DOHH2 (cell line): ENCODE results near the gene KATNAL2.

Source experiments
- H3F3A ChIP-seq: fragments of 200-600 bp; sonication (generic), shearing (Covaris generic); 2 replicates; pipeline ENCODE4 v1.6.0; 2016; ENCODE audit warnings: antibody characterized with exemption, mild to moderate bottlenecking; ENCODE audit not compliant: control insufficient read depth, insufficient read depth
- H3K27ac ChIP-seq: fragments of 200-600 bp; sonication (generic); 2 replicates; pipeline ENCODE4 v1.5.1; 2014; ENCODE audit warnings: low read depth, mild to moderate bottlenecking, low read length, moderate library complexity
- H3K27me3 ChIP-seq: fragments of 200-600 bp; sonication (generic); 2 replicates; pipeline ENCODE4 v1.6.1; 2014; ENCODE audit warnings: mild to moderate bottlenecking, low read length, mixed read lengths; ENCODE audit not compliant: control insufficient read depth
- H3K36me3 ChIP-seq: fragments of 200-600 bp; sonication (generic); 2 replicates; pipeline ENCODE4 v1.6.1; 2014; ENCODE audit warnings: mild to moderate bottlenecking, low read length, moderate library complexity, mixed read lengths; ENCODE audit not compliant: control insufficient read depth
- H3K4me1 ChIP-seq: fragments of 200-600 bp; sonication (generic); 2 replicates; pipeline ENCODE4 v1.6.1; 2014; ENCODE audit warnings: mild to moderate bottlenecking, low read length, mixed read lengths; ENCODE audit not compliant: control insufficient read depth
- H3K4me2 ChIP-seq: fragments of 200-600 bp; sonication (generic); 2 replicates; pipeline ENCODE4 v1.6.0; 2014; ENCODE audit warnings: mild to moderate bottlenecking, low read length, moderate library complexity
- H3K4me3 ChIP-seq: fragments of 200-600 bp; sonication (generic); 2 replicates; pipeline ENCODE4 v1.5.1; 2014; ENCODE audit warnings: mild to moderate bottlenecking, low read length, mixed read lengths
- H3K79me2 ChIP-seq: fragments of 200-600 bp; sonication (generic); 2 replicates; pipeline ENCODE4 v1.6.1; 2014; ENCODE audit warnings: mild to moderate bottlenecking, low read length, mixed read lengths; ENCODE audit not compliant: control insufficient read depth
- H3K9me2 ChIP-seq: fragments of 200-600 bp; sonication (generic); replicated peaks from 2 replicates; pipeline ENCODE4 v1.6.1; 2014; ENCODE audit warnings: mild to moderate bottlenecking, low read length, mixed read lengths; ENCODE audit not compliant: control insufficient read depth
- H3K9me3 ChIP-seq: fragments of 200-600 bp; sonication (generic); 2 replicates; pipeline ENCODE4 v1.6.1; 2014; ENCODE audit warnings: antibody characterized with exemption, low read length, mixed read lengths; ENCODE audit not compliant: control insufficient read depth, insufficient read depth
- H4K20me1 ChIP-seq: fragments of 200-600 bp; sonication (generic); 2 replicates; pipeline ENCODE4 v1.6.0; 2014; ENCODE audit warnings: low read depth, mild to moderate bottlenecking, antibody characterized with exemption, low read length, moderate library complexity; ENCODE audit not compliant: control insufficient read depth, insufficient read depth
- EZH2phosphoT487 ChIP-seq: fragments of 200-600 bp; sonication (generic); IDR thresholded peaks from 2 replicates; pipeline ENCODE4 v1.6.1; 2017; ENCODE audit warnings: borderline replicate concordance, mild to moderate bottlenecking, antibody characterized with exemption, low read length, moderate library complexity, mixed read lengths
- TF ChIP-seq, protein P1 (sequence below): fragments of 200-600 bp; sonication (generic); IDR thresholded peaks from one replicate; pipeline ENCODE4 v1.5.1; 2014; ENCODE audit warnings: antibody characterized with exemption, mild to moderate bottlenecking, low read depth, low read length; ENCODE audit not compliant: poor library complexity, severe bottlenecking

Gene KATNAL2

DNA sequence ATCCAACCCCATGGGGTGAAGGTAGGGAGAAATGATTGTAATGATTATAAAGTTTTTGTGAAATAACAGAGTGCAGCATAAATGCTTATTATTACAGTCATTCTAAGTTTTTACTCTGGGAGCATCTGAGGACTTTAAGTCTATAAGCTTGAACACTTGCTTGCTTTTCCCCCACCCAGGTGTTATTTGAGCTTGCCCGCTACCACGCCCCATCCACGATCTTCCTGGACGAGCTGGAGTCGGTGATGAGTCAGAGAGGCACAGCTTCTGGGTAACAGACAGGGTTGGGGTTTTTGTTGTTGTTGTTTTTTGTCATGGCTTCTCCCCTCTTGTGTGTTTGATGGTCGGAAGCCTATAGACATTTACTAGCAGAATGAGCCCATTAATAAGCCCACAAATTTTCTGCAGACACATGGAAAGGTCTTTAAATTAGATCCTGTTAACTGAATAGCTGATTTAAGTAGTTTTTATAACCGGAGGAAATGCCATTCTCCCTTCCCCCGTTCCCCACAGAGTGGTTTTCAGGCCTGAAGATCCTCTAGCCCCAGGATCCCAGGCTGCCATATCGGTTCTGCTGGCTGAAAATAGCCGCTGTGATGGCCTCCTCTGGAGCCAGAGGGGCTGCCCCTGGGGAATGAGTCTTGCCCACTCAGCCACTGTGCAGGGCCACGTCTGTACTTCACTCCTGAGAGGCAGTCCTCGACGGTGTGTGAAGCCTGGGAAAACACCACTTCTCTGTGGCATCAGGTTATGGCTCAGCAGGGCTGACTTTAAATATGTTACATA lies 157.9 kb downstream of the KATNAL2 start:
- H3K9me2 ChIP-seq = no peaks in the 10 kb centered on the region
- H3K9me3 ChIP-seq = no peaks in the 10 kb centered on the region
- no peak overlapping the region for H3K27ac ChIP-seq
- H4K20me1 ChIP-seq = no peaks in the 10 kb centered on the region
- H3K4me1 ChIP-seq = no peaks in the 10 kb centered on the region
- H3K79me2 ChIP-seq = no peaks in the 10 kb centered on the region
- H3K4me2 ChIP-seq = no peak overlapping the region
- H3F3A ChIP-seq = no peaks in the 10 kb centered on the region
- H3K27me3 ChIP-seq = no peaks in the 10 kb centered on the region
- no peak overlapping the region for H3K4me3 ChIP-seq
- no peaks in the 10 kb centered on the region for H3K36me3 ChIP-seq
- no peak for TF ChIP-seq EZH2phosphoT487
- TF ChIP-seq, protein P1, sequence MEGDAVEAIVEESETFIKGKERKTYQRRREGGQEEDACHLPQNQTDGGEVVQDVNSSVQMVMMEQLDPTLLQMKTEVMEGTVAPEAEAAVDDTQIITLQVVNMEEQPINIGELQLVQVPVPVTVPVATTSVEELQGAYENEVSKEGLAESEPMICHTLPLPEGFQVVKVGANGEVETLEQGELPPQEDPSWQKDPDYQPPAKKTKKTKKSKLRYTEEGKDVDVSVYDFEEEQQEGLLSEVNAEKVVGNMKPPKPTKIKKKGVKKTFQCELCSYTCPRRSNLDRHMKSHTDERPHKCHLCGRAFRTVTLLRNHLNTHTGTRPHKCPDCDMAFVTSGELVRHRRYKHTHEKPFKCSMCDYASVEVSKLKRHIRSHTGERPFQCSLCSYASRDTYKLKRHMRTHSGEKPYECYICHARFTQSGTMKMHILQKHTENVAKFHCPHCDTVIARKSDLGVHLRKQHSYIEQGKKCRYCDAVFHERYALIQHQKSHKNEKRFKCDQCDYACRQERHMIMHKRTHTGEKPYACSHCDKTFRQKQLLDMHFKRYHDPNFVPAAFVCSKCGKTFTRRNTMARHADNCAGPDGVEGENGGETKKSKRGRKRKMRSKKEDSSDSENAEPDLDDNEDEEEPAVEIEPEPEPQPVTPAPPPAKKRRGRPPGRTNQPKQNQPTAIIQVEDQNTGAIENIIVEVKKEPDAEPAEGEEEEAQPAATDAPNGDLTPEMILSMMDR = no peak

DNA sequence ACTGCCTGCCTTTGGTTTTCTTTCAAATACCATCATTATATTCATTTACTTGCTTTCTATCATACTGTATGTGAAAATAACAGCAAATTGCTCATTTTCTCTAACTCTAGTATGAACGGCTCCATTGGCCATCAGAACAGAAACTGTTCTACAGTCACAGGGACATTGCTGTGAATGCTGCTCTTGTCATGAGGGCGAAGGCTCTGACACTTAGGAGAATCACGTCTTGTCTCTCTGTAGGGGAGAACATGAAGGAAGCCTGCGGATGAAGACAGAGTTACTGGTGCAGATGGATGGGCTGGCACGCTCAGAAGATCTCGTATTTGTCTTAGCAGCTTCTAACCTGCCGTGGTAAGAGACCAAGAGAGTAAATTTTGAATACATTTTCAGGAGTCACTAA lies 159.7 kb downstream of the KATNAL2 start:
- no peak for TF ChIP-seq EZH2phosphoT487
- TF ChIP-seq, protein P1 = no peak
- H3K9me3 ChIP-seq = no peaks in the 10 kb centered on the region
- no peaks in the 10 kb centered on the region for H3K4me1 ChIP-seq
- no peaks in the 10 kb centered on the region for H3K36me3 ChIP-seq
- H3K27me3 ChIP-seq = no peaks in the 10 kb centered on the region
- H4K20me1 ChIP-seq = no peaks in the 10 kb centered on the region
- H3K79me2 ChIP-seq = no peaks in the 10 kb centered on the region
- no peak overlapping the region for H3K27ac ChIP-seq
- H3K4me3 ChIP-seq = no peak overlapping the region
- no peak overlapping the region for H3K4me2 ChIP-seq
- no peaks in the 10 kb centered on the region for H3F3A ChIP-seq
- H3K9me2 ChIP-seq = no peaks in the 10 kb centered on the region

DNA sequence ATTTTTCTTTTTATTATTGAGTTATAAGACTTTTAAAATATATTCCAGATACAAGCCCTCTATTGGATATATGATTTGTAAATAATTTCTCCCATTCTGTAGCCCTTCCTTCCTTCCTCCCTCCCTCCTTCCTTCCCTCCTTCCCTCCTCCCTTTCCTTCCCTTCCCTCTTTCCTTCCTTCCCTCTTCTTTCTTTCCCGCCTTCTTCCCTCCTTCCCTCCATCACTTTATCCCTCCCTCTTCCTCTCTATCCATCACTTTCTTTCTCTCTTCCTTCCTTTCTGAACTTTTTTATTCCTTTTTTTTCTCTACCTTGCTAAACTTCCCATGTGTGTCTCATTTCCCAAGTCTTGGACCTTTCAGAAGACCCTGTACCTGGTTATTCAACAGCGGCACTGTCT lies 163.5 kb downstream of the KATNAL2 start:
- no peaks in the 10 kb centered on the region for H3F3A ChIP-seq
- no peaks in the 10 kb centered on the region for H3K79me2 ChIP-seq
- H3K9me2 ChIP-seq = no peaks in the 10 kb centered on the region
- no peaks in the 10 kb centered on the region for H3K27me3 ChIP-seq
- H3K4me1 ChIP-seq = no peaks in the 10 kb centered on the region
- no peak overlapping the region for H3K4me2 ChIP-seq
- H3K36me3 ChIP-seq = no peaks in the 10 kb centered on the region
- H3K27ac ChIP-seq = no peak overlapping the region
- H3K9me3 ChIP-seq = no peaks in the 10 kb centered on the region
- TF ChIP-seq, protein P1 = no peak
- TF ChIP-seq EZH2phosphoT487 = no peak
- no peaks in the 10 kb centered on the region for H4K20me1 ChIP-seq
- H3K4me3 ChIP-seq = no peak overlapping the region
